BLaER1 treated with 17β-estradiol and CSF1 and Interleukin-3, amounts not matched to agents 10 nM and 100 nM (cell line): ENCODE data around the gene SLC37A4.

Source experiments
- H3K27ac ChIP-seq, 11 experiments: shearing (Covaris generic); formaldehyde crosslinking; 2 replicates each; pipeline ENCODE4 v1.8.1; 2022
- H3K27me3 ChIP-seq, 11 experiments: shearing (Covaris generic); formaldehyde crosslinking; 2 replicates each; pipeline ENCODE4 v1.8.1; 2022
- H3K36me3 ChIP-seq, 11 experiments: shearing (Covaris generic); formaldehyde crosslinking; 2 replicates each; pipeline ENCODE4 v1.8.1; 2022
- H3K4me1 ChIP-seq, 10 experiments: shearing (Covaris generic); formaldehyde crosslinking; 2 replicates each; pipeline ENCODE4 v1.8.1; 2022
- H3K4me2 ChIP-seq, 11 experiments: shearing (Covaris generic); formaldehyde crosslinking; 2 replicates each; pipeline ENCODE4 v1.8.1; 2022
- H3K4me3 ChIP-seq, 10 experiments: shearing (Covaris generic); formaldehyde crosslinking; 2 replicates each; pipeline ENCODE4 v1.8.1; 2022
- H3K9ac ChIP-seq, 11 experiments: shearing (Covaris generic); formaldehyde crosslinking; 2 replicates each; pipeline ENCODE4 v1.8.1; 2022
- H3K9me3 ChIP-seq, 11 experiments: shearing (Covaris generic); formaldehyde crosslinking; replicated peaks in 1 of 11; 2 replicates each; pipeline ENCODE4 v1.8.1; 2022
- H4K20me1 ChIP-seq, 11 experiments: shearing (Covaris generic); formaldehyde crosslinking; 2 replicates each; pipeline ENCODE4 v1.8.1; 2022
- Cebpa-rat ChIP-seq, 11 experiments: shearing (Covaris generic); IDR thresholded peaks; 2 replicates each; pipeline ENCODE4 v1.8.1; 2022

The SLC37A4 gene

GRCh38 chr11:119057000-119057769 lies 26.5 kb upstream of the SLC37A4 start, which contains the start of gene HYOU1:
Gene HYOU1, minus strand, starts transcription at chr11:119057205. Its CDS starts 1,045 bp downstream, at chr11:119056160.
- Histone ChIP-seq H3K4me2 (peak within 1 kb of the TSS; percentile 83 to 97 (median 91)), H3K27ac (peak within 1 kb of the TSS; percentile 87 to 98 (median 95)), H3K4me3 (peak within 1 kb of the TSS; percentile 84 to 100 (median 94)), H3K9me3 (peaks cover 0 to 2% (median 0%) of the 10 kb centered on the region in 11 experiments; a peak in 2 of 22 replicates), H3K27me3 (no peaks in the 10 kb centered on the region), H4K20me1 (peaks cover 14 to 46% (median 38%) of the 10 kb centered on the region in 11 experiments; a peak in 19 of 22 replicates), H3K36me3 (peaks cover 32 to 50% (median 35%) of the 10 kb centered on the region in 11 experiments), H3K9ac (peak within 1 kb of the TSS; percentile 91 to 99 (median 97)), H3K4me1 (peaks cover 20 to 34% (median 24%) of the 10 kb centered on the region in 10 experiments)
- no peak for TF ChIP-seq Cebpa-rat (IDR thresholded peaks at IDR 0.05)

- Histone ChIP-seq H3K36me3 (peaks cover 38 to 51% (median 42%) of the 10 kb centered on the region in 11 experiments), H3K4me2 (peak overlapping the region; percentile 83 to 97 (median 91)), H3K4me1 (peaks cover 20 to 34% (median 24%) of the 10 kb centered on the region in 10 experiments), H3K4me3 (peak overlapping the region; percentile 84 to 100 (median 94)), H3K27ac (peak overlapping the region; percentile 87 to 98 (median 95)), H4K20me1 (peaks cover 14 to 53% (median 44%) of the 10 kb centered on the region in 11 experiments; a peak in 19 of 22 replicates), H3K27me3 (no peaks in the 10 kb centered on the region), H3K9me3 (peaks cover 0 to 2% (median 0%) of the 10 kb centered on the region in 11 experiments; a peak in 2 of 22 replicates), H3K9ac (peak overlapping the region; percentile 91 to 99 (median 97))
- no peak for TF ChIP-seq Cebpa-rat (IDR thresholded peaks at IDR 0.05)
Observed at GRCh38 chr11:119056421-119056999, 25.8 kb upstream of the SLC37A4 start.

- TF ChIP-seq Cebpa-rat (IDR thresholded peaks at IDR 0.05) = no peak
Observed at GRCh38 chr11:119055901-119056300, 25.2 kb upstream of the SLC37A4 start.

DNA sequence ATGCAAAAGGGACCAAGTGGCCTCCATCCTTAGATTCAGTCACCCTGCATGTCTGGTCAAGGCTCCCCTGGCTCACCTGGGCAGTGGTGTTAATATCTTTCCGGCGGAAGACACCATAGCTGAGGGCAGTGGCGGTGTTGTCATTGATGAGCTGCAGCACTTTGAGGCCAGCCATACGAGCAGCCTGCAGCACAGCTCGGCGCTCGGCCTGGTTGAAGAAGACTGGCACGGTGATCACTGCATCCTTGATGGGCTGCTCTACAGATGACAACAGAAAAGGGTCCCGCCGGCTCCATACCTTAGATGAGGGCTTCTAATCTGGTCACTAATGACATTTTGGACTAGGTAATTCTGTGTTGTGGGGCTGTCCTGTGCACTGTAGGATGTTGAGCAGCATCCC lies 23.7 kb upstream of the SLC37A4 start:
- Histone ChIP-seq H3K9ac (peak overlapping the region in 9 of 11 experiments; percentile 15 to 99 (median 97); a peak in 7 of 22 replicates), H3K4me2 (peak overlapping the region in 2 of 11 experiments; percentile 88 to 93; a peak in 2 of 22 replicates), H3K4me3 (no peak overlapping the region), H3K4me1 (peaks cover 20 to 34% (median 24%) of the 10 kb centered on the region in 10 experiments), H3K27me3 (no peaks in the 10 kb centered on the region), H4K20me1 (peaks cover 14 to 70% (median 56%) of the 10 kb centered on the region in 11 experiments; a peak in 19 of 22 replicates), H3K9me3 (no peaks in the 10 kb centered on the region; a peak in 1 of 22 replicates), H3K27ac (no peak overlapping the region), H3K36me3 (peaks cover 59 to 63% (median 63%) of the 10 kb centered on the region in 11 experiments)
- TF ChIP-seq Cebpa-rat (IDR thresholded peaks at IDR 0.05) = no peak

More at GRCh38 chr11:119055901-119056300, 25.2 kb upstream of the SLC37A4 start:
- peak overlapping the region; percentile 84 to 100 (median 94) for H3K4me3 ChIP-seq
- peaks cover 0 to 2% (median 0%) of the 10 kb centered on the region in 11 experiments; a peak in 2 of 22 replicates for H3K9me3 ChIP-seq
- no peaks in the 10 kb centered on the region for H3K27me3 ChIP-seq
- H3K4me1 ChIP-seq = peaks cover 20 to 34% (median 24%) of the 10 kb centered on the region in 10 experiments
- H3K4me2 ChIP-seq = peak overlapping the region; percentile 83 to 97 (median 91)
- peaks cover 44 to 57% (median 48%) of the 10 kb centered on the region in 11 experiments for H3K36me3 ChIP-seq
- H3K9ac ChIP-seq = peak overlapping the region; percentile 91 to 99 (median 97)
- peaks cover 14 to 59% (median 50%) of the 10 kb centered on the region in 11 experiments; a peak in 19 of 22 replicates for H4K20me1 ChIP-seq
- peak overlapping the region; percentile 87 to 98 (median 95) for H3K27ac ChIP-seq

GRCh38 chr11:119052163-119052814 lies 21.6 kb upstream of the SLC37A4 start:
- Histone ChIP-seq H3K9me3 (no peaks in the 10 kb centered on the region), H3K4me2 (no peak overlapping the region), H3K27me3 (no peaks in the 10 kb centered on the region), H3K36me3 (peaks cover 81 to 85% (median 84%) of the 10 kb centered on the region in 11 experiments), H3K27ac (no peak overlapping the region), H3K4me1 (peaks cover 12 to 25% (median 17%) of the 10 kb centered on the region in 10 experiments), H3K9ac (no peak overlapping the region), H3K4me3 (no peak overlapping the region), H4K20me1 (peaks cover 14 to 91% (median 71%) of the 10 kb centered on the region in 11 experiments; a peak in 19 of 22 replicates)
- no peak for TF ChIP-seq Cebpa-rat (IDR thresholded peaks at IDR 0.05)

- Histone ChIP-seq H3K4me1 (peaks cover 12 to 25% (median 17%) of the 10 kb centered on the region in 10 experiments), H3K4me3 (no peak overlapping the region), H3K4me2 (no peak overlapping the region), H3K9me3 (no peaks in the 10 kb centered on the region), H4K20me1 (peaks cover 14 to 98% (median 71%) of the 10 kb centered on the region in 11 experiments; a peak in 19 of 22 replicates), H3K9ac (no peak overlapping the region), H3K27me3 (no peaks in the 10 kb centered on the region), H3K36me3 (peaks cover 88 to 91% (median 91%) of the 10 kb centered on the region in 11 experiments), H3K27ac (no peak overlapping the region)
- no peak for TF ChIP-seq Cebpa-rat (IDR thresholded peaks at IDR 0.05)
Observed at GRCh38 chr11:119051440-119052162, 20.9 kb upstream of the SLC37A4 start.

GRCh38 chr11:119049081-119049480 lies 18.4 kb upstream of the SLC37A4 start:
- Histone ChIP-seq H3K27me3 (no peaks in the 10 kb centered on the region), H3K9me3 (no peaks in the 10 kb centered on the region), H4K20me1 (peaks cover 5 to 97% (median 56%) of the 10 kb centered on the region in 11 experiments; a peak in 17 of 22 replicates), H3K36me3 (peaks cover 97 to 99% (median 99%) of the 10 kb centered on the region in 11 experiments), H3K4me1 (peaks cover 0 to 3% (median 0%) of the 10 kb centered on the region in 10 experiments; a peak in 2 of 20 replicates), H3K9ac (peak overlapping the region in 2 of 11 experiments; percentile 14 to 32; a peak in 1 of 22 replicates), H3K4me2 (no peak overlapping the region), H3K27ac (no peak overlapping the region), H3K4me3 (no peak overlapping the region)
- no peak for TF ChIP-seq Cebpa-rat (IDR thresholded peaks at IDR 0.05)

DNA sequence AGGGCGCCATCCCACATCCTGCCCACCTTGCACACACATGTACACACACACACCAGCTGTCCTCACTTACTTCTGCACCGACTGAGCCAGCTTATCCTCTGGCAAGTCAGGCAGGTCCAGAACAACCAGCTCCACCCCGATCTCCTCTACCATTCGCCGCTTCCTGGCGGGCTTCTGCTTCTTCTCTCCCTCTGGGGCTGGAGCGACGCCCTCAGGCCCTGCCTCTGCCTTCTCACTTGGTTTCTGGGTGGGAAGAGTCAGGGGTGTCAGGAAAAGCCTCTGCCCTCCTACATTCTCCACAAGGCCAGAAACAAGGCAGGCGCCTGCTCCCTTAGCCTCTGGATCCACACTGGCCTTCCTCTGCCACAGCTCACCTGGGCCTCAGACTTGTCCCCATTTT lies 18.0 kb upstream of the SLC37A4 start:
- Histone ChIP-seq H3K36me3 (peaks cover 92 to 95% (median 95%) of the 10 kb centered on the region in 11 experiments), H3K27me3 (no peaks in the 10 kb centered on the region), H3K9ac (peak overlapping the region in 2 of 11 experiments; percentile 14 to 32; a peak in 1 of 22 replicates), H4K20me1 (peaks cover under 1 to 93% (median 52%) of the 10 kb centered on the region in 11 experiments; a peak in 16 of 22 replicates), H3K4me3 (no peak overlapping the region), H3K4me1 (no peaks in the 10 kb centered on the region), H3K9me3 (no peaks in the 10 kb centered on the region), H3K27ac (no peak overlapping the region), H3K4me2 (no peak overlapping the region)
- TF ChIP-seq Cebpa-rat (IDR thresholded peaks at IDR 0.05) = no peak
